AG08396 (cell line): ENCODE data around the gene CLTB.
A peak's percentile ranks its signal among the peaks of the same experiment; 100 is the strongest.
"Not testable (repeated sequence)": the region's sequence is repeated elsewhere in the genome, so short reads cannot be mapped to it uniquely, and the experiment has no call there.

ENCODE experiments used
- DNase-seq: peaks from one replicate; pipeline ENCODE4 v3.0.0; 2012; ENCODE audit warnings: low spot score, mixed read lengths

Gene CLTB, protein sequence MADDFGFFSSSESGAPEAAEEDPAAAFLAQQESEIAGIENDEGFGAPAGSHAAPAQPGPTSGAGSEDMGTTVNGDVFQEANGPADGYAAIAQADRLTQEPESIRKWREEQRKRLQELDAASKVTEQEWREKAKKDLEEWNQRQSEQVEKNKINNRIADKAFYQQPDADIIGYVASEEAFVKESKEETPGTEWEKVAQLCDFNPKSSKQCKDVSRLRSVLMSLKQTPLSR

DNA sequence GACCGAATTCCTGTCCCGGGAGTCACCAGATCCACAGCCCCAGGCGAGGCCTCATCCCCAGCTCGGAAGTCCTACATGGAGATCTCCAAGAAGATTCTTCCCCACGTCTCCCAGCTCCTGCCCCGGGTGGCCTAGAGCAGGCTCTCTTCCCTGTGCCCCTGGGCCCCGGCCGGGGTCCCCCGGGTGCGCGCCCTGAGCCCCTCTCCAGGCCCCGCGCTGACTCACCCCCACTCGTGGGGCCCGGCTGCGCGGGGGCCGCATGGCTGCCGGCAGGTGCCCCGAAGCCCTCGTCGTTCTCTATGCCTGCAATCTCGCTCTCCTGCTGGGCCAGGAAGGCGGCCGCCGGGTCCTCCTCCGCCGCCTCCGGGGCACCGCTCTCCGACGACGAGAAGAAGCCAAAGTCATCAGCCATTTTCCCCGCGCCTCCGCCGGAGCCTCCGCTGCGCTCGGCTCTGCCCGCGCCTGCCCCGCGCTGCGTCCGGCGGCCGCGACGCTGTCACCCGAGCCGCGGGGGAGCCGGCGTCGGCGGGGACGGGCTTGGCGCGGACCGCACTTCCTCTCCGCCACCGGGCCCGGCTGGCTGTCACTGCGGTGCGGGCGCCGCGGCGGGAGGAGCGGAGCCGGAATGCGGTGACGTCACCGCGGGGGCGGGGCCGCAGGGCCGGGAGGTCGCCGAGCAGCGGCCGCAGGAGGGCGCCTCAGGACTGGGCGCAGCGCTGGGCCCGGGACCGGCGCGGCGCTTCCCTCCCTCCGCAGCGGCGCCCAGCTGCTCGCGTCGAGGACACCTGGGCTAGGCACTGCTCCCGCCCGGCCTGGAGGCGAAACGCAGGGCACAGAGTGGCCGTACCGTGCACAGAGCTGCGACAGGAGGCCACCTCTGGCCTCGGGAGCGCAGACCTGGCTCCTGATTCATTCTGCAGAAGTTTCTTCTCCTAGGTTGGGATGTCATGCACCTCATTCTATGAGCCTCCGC is at the start of gene CLTB:
Gene CLTB, minus strand, starts transcription at position 588 of the 973 bp plus-strand sequence. Its CDS starts 176 bp downstream, at position 412.
- peak; percentile 97 for DNase-seq

DNA sequence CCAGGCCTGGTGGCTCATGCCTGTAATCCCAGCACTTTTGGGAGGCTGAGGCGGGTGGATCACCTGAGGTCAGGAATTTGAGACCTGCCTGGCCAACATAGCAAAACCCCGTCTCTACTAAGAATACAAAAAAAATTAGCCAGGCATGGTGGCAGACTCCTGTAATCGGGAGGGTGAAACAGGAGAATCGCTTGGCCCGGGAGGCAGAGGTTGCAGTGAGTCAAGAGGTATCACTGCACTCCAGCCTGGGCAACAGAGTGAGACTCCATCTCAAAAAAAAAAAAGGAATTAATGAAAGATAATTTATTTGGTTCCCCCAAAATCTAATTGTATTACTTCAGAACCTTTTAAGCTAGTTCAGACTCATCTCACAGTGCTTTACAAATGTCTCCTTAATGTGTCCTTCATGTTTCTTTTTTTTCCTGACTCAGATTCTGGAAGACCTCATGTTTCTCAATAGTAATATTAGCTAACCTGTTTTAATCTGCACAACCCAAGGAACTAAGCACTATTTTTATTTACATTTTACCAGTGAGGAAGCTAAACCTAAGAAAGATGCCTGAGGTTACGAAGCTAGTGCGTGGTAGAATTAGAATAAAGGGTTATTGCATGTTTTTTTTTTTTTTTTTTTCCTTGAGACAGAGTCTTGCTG is 46.9 kb upstream of the CLTB start:
- DNase-seq = no peak

DNA sequence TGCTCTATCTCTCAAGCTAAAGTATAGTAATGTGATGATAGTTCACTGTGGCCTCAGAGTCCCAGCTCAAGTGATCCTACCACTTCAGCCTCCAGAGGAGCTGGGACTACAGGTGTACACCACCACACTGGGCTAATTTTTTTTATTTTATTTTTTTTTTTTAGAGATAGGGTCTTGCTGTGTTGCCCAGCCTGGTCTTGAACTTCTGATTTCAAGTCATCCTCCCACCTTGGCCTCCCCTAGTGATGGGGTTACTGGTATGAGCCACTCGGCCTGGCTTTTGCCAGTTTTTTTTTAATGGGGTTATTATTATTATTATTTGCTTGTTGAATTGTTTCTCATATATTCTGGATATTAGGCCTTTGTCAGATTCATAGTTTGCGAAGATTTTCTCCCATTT is 45.0 kb upstream of the CLTB start:
- DNase-seq = no peak

DNA sequence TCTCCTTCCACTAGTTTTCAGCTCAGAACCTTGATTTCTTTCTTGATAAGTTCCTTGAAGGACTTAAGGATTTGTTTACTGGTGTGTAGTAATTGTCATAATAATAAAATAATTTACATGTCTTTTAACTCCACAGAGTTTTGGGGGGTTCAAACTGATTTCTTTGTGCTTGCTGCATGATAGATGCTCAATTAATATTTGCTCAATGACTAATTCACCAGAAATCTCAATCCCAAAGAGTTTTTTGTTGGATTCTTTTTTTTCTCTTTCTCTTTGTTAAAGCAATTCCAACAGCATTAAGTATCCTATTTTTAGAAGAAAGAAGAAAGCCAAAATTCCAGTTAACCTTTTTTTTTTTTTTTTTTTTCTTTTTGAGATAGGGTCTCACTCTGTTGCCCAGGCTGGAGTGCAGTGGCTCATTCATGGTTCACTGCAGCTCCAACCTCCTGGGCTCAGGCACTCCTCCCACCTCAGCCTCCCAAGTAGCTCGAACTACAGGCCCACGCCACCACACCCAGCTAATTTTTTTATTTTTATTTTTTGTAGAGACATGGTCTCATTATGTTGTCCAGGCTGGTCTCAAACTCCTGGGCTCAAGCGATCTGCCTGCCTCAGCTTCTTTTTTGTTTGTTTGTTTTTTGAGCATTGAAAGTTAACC is 42.7 kb upstream of the CLTB start:
- DNase-seq = no peak

DNA sequence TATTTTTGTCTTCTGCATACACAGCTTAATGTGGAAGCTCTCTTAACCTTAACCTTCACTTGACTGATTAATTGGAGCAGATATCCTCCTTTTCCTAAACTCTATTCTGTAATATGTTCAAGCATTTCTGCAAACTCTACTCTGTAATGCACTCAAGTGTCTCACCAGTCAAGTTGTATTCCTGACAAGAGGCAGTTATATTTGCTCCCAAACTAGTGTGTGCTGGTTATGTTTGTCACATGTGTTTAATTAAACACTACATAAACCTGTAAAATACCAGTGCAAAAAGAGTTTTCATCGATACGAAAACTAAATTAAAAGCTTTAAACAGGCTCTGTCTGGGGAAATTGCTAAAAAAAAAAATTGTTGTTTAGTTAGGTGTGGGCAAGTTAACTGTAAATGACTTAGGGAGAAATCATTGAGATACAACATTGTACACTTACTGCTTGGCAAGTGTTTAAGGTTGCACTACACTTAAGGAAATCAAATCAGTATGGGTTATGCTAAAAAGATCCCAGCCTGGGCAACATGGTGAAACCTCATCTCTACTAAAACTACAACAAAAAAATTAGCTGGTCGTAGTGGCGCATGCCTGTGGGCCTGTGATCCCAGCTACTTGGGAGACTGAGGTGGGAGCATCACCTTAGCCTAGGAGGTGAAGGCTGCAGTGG is 38.5 kb upstream of the CLTB start:
- no peak for DNase-seq

DNA sequence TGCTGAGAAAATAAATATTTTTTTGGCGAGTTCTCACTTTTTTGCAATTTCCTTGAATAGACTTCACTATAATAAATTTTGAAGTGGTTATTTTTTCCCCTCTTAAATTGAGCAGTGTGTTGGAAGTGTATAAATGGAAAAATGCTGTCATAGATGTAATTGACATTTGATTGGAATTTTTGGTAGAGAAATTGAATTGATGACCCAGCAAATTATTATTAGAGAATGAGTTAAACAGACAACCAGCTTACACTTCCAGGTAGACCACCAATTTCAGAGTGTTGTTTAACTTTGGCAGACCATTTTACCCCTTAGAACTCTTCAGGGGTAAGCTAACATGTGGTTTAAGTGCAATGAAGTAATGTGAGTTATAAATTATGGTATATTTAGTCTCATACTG is 33.7 kb upstream of the CLTB start:
- no peak for DNase-seq

DNA sequence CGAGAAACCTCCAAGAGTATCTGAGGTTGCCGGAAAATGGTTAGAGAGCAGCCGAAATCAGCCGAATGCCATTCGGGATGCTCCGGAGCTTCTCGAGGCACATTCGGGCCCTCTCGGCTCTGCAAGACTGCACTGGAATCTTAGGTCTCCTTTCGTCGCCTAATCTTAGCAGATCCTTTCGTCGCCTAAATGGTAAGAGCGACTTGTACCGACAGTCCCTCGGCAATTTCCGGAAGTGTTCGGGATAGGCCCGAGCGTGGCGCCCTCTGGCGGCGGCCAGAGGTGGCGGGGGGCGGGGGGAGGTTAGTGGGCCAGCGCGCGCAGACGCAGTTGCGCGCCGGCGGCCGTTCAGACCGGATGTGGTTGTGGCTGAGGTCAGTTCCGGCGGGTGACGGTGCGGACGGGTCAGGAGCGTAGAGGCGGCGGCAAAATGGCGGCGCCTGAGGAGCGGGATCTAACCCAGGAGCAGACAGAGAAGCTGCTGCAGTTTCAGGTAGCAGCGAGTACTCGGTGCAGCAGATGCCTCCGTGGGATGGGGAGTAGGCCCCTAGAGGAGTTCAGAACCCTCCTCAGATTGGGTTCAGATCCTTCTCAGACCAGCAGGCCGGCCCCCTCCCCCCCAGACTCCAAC is 31.8 kb upstream of the CLTB start, which contains the start of gene FAF2:
Gene FAF2, plus strand, starts transcription at position 408 of the 631 bp plus-strand sequence. Its CDS starts 23 bp downstream, at position 431.
- DNase-seq = peak; percentile 99

DNA sequence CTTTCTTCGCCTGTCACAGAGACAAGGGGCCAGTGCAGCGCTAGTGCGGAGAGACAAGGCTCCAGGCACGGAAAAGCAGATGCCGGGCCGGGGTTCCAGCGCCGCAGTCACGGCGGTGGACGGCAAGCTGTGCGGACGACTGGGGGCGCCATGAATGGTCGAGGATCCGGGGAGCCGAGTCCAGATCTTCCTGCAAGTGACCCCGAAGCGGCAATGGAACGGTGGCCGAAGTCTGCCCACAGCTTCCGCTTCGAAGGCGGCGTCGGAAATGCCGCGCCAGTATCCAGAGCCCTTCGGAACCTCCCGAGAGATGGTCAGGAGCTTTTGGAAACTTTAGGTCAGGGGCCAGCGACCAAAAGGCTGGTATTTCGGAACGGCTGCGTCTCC is 31.2 kb upstream of the CLTB start:
- no peak for DNase-seq

DNA sequence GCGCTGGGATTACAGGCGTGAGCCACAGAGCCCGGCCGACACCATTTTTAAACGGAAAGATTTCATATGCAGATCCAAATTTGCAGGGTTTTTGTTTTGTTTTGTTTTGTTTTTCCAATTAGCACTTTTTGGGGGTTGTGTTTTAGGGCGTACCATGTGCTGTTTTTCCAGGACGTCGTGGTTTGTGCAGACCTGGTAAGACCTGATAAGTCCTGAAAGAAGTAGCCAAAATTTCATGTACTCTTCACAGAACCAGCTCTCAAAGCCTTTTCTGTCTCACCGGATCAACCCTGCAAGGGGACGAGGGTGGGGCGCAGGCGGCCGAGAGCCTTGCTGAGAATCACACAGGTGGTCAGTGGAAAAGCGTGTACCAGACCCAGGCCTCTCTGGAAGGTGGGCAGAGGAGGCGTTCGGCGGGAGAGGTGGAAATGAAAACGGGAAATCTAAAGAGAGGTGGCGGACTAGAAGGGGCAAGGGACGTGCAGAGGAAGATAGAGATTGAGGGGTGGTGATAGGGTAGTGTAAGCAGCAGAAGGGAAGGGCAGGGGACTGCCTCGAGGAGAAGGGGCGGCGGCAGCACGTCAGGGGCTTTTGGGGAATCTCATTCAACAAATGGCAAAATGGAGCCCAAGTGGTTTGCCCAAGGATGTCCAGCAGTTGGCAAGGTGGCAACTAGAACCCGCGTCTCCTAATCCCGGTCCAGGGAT is 30.7 kb upstream of the CLTB start:
- no peak for DNase-seq

DNA sequence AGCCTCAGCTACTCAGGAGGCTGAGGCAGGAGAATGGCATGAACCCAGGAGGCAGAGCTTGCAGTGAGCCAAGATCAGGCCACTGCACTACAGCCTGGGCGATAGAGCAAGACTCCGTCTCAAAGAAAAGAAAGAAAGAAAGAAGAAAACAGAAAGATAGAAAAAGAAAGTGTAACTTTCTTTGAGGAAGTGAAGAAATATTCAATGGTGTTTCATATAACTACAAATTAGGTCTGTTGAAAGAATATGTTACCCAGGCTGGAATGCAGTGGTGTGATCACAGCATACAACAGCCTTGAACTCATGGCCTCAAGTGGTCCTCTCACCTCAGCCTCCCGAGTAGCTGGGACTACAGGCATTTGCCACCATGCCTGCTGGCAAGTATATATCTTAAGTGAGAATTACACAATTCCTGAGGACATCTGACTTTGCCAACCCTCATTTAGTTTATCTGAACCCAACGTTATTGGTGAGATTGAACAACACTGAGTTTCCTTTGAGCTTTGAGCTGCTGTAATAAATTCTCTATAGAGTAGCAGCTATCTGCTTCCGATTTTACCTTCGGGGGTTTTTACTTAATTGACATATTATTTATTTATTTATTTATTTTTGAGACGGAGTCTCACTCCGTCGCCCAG is 29.8 kb upstream of the CLTB start:
- DNase-seq = no peak

DNA sequence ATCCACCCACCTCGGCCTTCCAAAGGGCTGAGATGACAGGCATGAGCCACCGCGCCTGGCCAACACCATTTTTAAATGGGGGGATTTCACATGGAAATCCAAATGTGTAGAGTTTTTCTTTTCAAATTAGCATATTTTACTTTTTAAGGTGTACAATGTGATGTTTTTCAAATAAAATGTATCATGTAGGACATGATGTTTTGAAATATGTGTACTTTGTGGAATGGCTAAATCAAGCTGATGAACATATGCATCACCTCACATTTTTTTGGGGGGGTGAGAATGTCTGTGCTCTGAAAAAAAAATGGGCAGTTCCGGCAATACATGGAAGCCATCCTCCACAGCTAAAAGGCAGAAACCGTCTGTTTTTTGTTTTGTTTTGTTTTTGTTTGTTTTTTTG is 28.4 kb upstream of the CLTB start:
- no peak for DNase-seq

DNA sequence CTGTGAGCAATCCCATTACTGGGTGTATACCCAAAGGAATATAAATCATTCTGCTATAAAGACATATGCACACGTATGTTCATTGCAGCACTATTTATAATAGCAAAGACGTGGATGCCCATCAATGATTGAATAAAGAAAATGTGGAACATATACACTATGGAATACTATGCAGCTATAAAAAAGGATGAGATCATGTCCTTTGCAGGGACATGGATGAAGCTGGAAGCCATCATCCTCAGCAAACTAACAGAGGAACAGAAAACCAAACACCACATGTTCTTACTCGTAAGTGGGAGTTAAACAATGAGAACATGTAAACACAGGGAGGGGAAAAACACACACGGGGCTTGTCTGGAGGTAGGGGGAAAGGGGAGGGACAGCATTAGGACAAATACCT is 26.6 kb upstream of the CLTB start:
- DNase-seq = not testable (repeated sequence)

DNA sequence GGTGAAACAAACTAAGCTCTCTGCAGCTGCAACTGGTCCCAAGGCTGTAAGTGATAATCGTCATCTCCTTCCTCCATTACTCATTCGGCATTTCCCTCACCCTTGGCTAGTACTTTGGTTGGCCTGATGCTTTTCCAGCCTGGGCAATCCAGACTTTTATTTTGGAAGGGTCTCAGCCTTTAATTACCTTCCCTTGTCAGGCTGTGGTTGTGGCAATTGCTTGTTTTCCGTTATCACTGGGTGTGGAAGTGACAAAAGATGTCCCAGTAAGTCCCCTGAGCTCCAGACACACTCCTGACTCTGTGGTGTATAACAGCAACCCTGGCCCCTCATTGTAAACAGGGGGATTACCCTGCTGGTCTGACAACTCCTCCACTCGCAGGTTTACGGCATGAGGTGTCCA is 25.6 kb upstream of the CLTB start:
- DNase-seq = no peak

DNA sequence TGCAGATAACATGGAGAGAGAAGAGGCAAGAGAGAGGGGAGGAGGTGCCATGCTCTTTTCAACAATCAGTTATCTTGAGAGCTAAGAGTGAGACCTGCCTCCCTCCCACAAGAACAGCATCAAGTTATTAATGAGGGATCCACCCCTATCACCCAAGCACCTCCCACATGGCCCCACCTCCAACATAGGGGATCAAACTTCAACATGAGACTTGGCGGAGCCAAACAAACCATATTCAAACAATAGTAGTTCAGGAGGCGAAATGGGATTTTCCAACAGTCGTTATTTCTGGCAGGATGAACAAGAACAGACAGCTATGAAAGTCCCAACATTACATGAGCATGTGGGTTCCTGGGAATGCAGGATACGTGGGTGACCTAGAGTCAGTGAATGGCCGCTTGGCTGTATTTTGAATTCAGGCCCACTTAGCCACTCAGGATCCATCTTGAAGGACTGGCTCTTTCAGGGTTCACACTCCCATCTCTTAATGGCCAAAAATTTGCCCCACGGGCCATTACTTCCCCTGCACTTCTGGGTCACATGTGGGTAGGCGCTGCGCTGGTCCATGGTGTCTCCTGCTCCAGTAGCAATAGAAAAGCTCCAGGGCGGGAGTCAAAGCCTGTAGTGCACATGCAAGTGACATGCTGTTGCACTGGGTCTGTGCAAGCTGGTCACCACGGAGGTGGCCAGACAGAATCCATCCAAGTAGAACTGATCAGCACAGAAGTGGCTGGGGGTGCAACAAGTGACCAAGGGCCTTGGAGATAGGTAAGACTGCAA is 24.8 kb upstream of the CLTB start:
- DNase-seq = no peak

DNA sequence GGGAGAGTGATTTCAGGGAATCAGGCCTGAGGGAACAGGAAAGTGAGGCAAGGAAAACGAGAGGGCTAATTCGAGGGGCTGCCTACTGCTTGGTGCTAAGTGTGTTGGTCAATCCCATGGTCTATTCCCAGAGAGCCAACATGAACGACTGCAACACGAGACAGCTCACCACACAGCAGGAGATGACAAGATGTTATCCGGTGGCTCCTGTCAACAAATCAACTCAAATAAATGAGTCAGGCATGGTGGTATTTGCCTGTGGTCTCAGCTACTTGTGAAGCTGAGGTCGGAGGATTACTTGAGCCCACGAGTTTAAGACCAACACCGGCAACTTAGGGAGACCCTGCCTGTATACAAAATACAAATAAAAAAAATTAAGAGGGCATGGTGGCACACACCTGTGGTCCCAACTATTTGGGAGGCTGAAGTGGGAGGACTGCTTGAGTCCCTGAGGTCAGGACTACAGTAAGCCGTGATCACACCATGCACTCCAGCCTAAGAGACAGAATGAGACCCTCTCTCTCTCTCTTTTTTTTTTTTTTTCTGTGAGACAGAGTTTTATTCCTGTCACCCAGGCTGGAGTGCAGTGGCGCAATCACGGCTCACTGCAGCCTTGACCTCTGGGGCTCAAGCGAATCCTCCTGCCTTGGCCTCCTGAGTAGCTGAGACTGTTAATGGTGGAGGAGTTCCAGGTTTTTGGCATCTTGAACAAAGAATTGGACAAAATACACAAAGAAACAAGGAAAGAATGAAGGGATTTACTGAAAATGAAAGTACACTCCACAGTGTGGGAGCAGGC is 22.8 kb upstream of the CLTB start:
- peak; percentile 43 for DNase-seq

DNA sequence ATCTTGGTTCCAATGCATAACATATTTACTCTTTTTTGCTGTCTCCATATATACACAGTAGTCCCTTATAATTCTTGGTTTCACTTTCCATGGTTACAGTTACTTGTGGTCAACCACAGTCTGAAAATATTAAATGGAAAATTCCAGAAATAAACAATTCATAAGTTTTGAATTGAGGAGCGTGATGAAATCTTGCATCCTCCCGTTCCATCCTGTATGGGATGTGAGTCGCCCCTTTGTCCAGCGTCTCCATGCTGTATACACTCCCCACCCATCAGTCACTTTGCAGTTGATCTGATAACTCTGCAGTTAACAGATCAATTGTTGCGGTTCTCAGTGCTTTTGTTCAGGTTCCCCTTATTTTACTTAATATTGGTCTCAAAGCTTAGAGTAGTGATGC is 20.3 kb upstream of the CLTB start:
- DNase-seq = peak; percentile 65

DNA sequence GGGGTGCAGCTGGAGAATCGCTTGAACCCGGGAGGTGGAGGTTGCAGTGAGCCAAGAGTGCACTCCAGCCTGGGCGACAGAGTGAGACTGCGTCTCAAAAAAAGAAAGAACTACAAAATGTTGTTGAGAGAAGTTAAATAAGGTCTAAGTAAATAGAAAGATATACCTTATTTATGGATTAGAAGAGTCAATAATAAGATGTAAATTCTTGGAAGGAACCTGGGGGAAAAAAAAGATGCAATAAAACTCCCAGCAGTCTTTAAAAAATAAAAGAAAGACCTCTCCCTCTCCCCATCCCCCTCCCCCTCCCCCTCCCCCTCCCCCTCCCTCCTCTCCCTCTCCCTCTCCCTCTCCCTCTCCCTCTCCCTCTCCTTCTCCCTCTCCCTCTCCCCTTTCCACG is 16.4 kb upstream of the CLTB start:
- no peak for DNase-seq

DNA sequence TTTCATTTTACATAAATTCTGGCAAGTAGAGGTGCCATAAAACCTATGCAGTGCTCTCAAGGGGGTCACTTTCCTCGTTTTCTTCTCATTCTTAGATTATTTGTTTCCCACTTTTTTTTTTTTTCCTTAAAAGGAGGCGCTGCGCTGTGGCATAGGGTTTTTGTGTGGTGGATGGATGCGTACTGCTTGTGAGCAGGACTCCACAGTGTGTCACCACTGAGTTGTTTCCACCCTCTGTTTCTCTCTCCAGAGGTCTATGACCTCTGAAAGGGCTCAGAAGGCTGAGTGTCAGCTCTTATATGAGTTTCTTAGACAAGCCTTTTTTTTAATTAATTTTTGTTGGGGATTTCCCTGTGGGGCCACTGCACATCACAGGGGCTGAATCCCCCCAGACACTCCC is 13.6 kb upstream of the CLTB start:
- no peak for DNase-seq
